HepG2 (cell line): Measurements from ENCODE around the gene TNFSF13. TPM values are rescaled to one million over a fixed set of nuclear protein-coding genes. Genes with fewer than 3 reads are reported as not detected.
A peak's percentile ranks its signal among the peaks of the same experiment; 100 is the strongest.

Experiments
- AGO2 ChIP-seq: fragments of 200-400 bp; formaldehyde crosslinking; optimal IDR thresholded peaks from 2 replicates; pipeline ENCODE3; 2017; ENCODE audit warnings: mild to moderate bottlenecking, low read depth, low read length, moderate library complexity
- GATA4 ChIP-seq: sonication (generic); IDR thresholded peaks from 2 replicates; pipeline ENCODE4 v1.6.1; 2016; ENCODE audit warnings: antibody characterized with exemption, low read depth, borderline replicate concordance
- HCFC1 ChIP-seq: fragments of 150-350 bp; IDR thresholded peaks from 2 replicates; pipeline ENCODE4 v1.6.1; 2014; ENCODE audit warnings: low read depth, low read length
- HIC2 ChIP-seq: sonication (generic); formaldehyde crosslinking; IDR thresholded peaks from 2 replicates; pipeline ENCODE4 v1.9.0; 2022; ENCODE audit warnings: low read depth, missing genetic modification reagents
- HMGXB3 ChIP-seq: sonication (generic); formaldehyde crosslinking; IDR thresholded peaks from 2 replicates; pipeline ENCODE4 v1.4.0; 2020; ENCODE audit warnings: missing genetic modification reagents, borderline replicate concordance
- MXD4 ChIP-seq: IDR thresholded peaks from 2 replicates; pipeline ENCODE4 v1.6.1; 2016; ENCODE audit warnings: mild to moderate bottlenecking, missing biosample characterization, missing genetic modification reagents
- POLR2AphosphoS2 ChIP-seq: IDR thresholded peaks from 2 replicates; pipeline ENCODE4 v1.6.1; 2011; ENCODE audit warnings: low read depth, low read length, improper control_type of control experiment
- SMYD3 ChIP-seq: sonication (generic); formaldehyde crosslinking; IDR thresholded peaks from 2 replicates; pipeline ENCODE4 v1.8.1; 2023; ENCODE audit warnings: mild to moderate bottlenecking, missing genetic modification reagents
- SNAPC2 ChIP-seq: sonication (generic); formaldehyde crosslinking; IDR thresholded peaks from 2 replicates; pipeline ENCODE4 v1.8.1; 2022; ENCODE audit warnings: mild to moderate bottlenecking, missing genetic modification reagents
- SRF ChIP-seq: IDR thresholded peaks from 2 replicates; pipeline ENCODE4 v1.6.1; 2011; ENCODE audit warnings: mild to moderate bottlenecking, low read depth, low read length, moderate library complexity
- SRSF4 ChIP-seq: fragments of 200-400 bp; formaldehyde crosslinking; IDR thresholded peaks from one replicate; pipeline ENCODE4 v1.6.1; 2018; ENCODE audit warnings: mild to moderate bottlenecking, low read depth, low read length, moderate library complexity; ENCODE audit not compliant: poor library complexity, severe bottlenecking
- TOE1 ChIP-seq: sonication (generic); formaldehyde crosslinking; IDR thresholded peaks from 2 replicates; pipeline ENCODE4 v1.4.0; 2020; ENCODE audit warnings: mild to moderate bottlenecking, missing genetic modification reagents
- ZBTB3 ChIP-seq: sonication (generic); formaldehyde crosslinking; IDR thresholded peaks from 2 replicates; pipeline ENCODE4 v1.4.0; 2020; ENCODE audit warnings: low read depth, mild to moderate bottlenecking, moderate library complexity, missing genetic modification reagents, borderline replicate concordance
- ZMYM3 ChIP-seq: sonication (generic); formaldehyde crosslinking; IDR thresholded peaks from 2 replicates; pipeline ENCODE4 v1.5.1; 2020; ENCODE audit warnings: mild to moderate bottlenecking, missing genetic modification reagents
- ZNF101 ChIP-seq: sonication (generic); formaldehyde crosslinking; IDR thresholded peaks from 2 replicates; pipeline ENCODE4 v1.4.0; 2020; ENCODE audit warnings: mild to moderate bottlenecking, low read depth, missing genetic modification reagents, borderline replicate concordance
- ZNF256 ChIP-seq: sonication (generic); formaldehyde crosslinking; conservative IDR thresholded peaks from 2 replicates; pipeline ENCODE4 v1.4.0; 2020; ENCODE audit warnings: missing genetic modification reagents
- ZNF282 ChIP-seq: fragments of 450-650 bp; IDR thresholded peaks from 2 replicates; pipeline ENCODE4 v1.6.1; 2018; ENCODE audit not compliant: partially characterized antibody
- polyA plus RNA-seq, 8 experiments: library from polyadenylated mRNA; depleted of rRNA in 3 of 8; stranded (reverse) in 7 of 8; unstranded in 1 of 8; fragments of >200 nt; fragmentation: Illumina TruSeq in 4 of 8; extraction: Trizol in 4 of 8; gene quantifications; 2 replicates each; pipeline versions ENCODE4 v1.2.1 to v1.2.3, GENCODE V29; 2011 to 2016; ENCODE audit warnings: low read depth in 4 of 8, missing spikeins in 1 of 8, mixed read lengths in 1 of 8; ENCODE audit not compliant: insufficient read depth in 1 of 8
- total RNA-seq, 5 experiments: library from RNA; depleted of rRNA; stranded (reverse); fragments of >200 nt; fragmentation: Illumina TruSeq; extraction: Trizol; gene quantifications; 2 replicates each; pipeline ENCODE4 v1.2.3, GENCODE V29; 2016; ENCODE audit warnings: low read depth in 1 of 5
- TF ChIP-seq, protein P1 (sequence below): sonication (generic); formaldehyde crosslinking; IDR thresholded peaks from 2 replicates; pipeline ENCODE4 v1.5.1; 2020; ENCODE audit warnings: mild to moderate bottlenecking, missing genetic modification reagents, borderline replicate concordance

The TNFSF13 gene
- total and polyA plus RNA-seq, 2 of the 13 experiments (the other 11 are each of a cell fraction or from before 2014, with no cell fraction given): 2.5 to 3.3 TPM

GRCh38 chr17:7548585-7549400, 9.8 kb upstream of the TNFSF13 start, which contains the start of gene TNFSF12 (continued):
- TF ChIP-seq SNAPC2 (CRISPR knock-in tag): no peak
- no peak for TF ChIP-seq SRF
- no peak for TF ChIP-seq ZNF256 (CRISPR knock-in tag)
- 0 out of 2 replicates have a peak, but pooled peaks have one; percentile 28 for TF ChIP-seq MXD4
- no peak for TF ChIP-seq ZBTB3 (CRISPR knock-in tag)
- TF ChIP-seq ZMYM3 (CRISPR knock-in tag): no peak
- TF ChIP-seq ZNF101 (CRISPR knock-in tag): no peak
- TF ChIP-seq, protein P1, sequence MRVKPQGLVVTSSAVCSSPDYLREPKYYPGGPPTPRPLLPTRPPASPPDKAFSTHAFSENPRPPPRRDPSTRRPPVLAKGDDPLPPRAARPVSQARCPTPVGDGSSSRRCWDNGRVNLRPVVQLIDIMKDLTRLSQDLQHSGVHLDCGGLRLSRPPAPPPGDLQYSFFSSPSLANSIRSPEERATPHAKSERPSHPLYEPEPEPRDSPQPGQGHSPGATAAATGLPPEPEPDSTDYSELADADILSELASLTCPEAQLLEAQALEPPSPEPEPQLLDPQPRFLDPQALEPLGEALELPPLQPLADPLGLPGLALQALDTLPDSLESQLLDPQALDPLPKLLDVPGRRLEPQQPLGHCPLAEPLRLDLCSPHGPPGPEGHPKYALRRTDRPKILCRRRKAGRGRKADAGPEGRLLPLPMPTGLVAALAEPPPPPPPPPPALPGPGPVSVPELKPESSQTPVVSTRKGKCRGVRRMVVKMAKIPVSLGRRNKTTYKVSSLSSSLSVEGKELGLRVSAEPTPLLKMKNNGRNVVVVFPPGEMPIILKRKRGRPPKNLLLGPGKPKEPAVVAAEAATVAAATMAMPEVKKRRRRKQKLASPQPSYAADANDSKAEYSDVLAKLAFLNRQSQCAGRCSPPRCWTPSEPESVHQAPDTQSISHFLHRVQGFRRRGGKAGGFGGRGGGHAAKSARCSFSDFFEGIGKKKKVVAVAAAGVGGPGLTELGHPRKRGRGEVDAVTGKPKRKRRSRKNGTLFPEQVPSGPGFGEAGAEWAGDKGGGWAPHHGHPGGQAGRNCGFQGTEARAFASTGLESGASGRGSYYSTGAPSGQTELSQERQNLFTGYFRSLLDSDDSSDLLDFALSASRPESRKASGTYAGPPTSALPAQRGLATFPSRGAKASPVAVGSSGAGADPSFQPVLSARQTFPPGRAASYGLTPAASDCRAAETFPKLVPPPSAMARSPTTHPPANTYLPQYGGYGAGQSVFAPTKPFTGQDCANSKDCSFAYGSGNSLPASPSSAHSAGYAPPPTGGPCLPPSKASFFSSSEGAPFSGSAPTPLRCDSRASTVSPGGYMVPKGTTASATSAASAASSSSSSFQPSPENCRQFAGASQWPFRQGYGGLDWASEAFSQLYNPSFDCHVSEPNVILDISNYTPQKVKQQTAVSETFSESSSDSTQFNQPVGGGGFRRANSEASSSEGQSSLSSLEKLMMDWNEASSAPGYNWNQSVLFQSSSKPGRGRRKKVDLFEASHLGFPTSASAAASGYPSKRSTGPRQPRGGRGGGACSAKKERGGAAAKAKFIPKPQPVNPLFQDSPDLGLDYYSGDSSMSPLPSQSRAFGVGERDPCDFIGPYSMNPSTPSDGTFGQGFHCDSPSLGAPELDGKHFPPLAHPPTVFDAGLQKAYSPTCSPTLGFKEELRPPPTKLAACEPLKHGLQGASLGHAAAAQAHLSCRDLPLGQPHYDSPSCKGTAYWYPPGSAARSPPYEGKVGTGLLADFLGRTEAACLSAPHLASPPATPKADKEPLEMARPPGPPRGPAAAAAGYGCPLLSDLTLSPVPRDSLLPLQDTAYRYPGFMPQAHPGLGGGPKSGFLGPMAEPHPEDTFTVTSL: no peak
- TF ChIP-seq POLR2AphosphoS2: no peak
- no peak for TF ChIP-seq ZNF282
- no peak for TF ChIP-seq TOE1 (CRISPR knock-in tag)
- no peak for TF ChIP-seq HMGXB3 (CRISPR knock-in tag)
- TF ChIP-seq HIC2 (CRISPR knock-in tag): no peak
- 0 out of 2 replicates have a peak, but pooled peaks have one; percentile 35 for TF ChIP-seq SMYD3
- TF ChIP-seq GATA4: no peak
- TF ChIP-seq AGO2: no peak
- no peak for TF ChIP-seq SRSF4
- no peak for TF ChIP-seq HCFC1
